ENCODE results near the gene TEX29.

TEX29 gene

DNA sequence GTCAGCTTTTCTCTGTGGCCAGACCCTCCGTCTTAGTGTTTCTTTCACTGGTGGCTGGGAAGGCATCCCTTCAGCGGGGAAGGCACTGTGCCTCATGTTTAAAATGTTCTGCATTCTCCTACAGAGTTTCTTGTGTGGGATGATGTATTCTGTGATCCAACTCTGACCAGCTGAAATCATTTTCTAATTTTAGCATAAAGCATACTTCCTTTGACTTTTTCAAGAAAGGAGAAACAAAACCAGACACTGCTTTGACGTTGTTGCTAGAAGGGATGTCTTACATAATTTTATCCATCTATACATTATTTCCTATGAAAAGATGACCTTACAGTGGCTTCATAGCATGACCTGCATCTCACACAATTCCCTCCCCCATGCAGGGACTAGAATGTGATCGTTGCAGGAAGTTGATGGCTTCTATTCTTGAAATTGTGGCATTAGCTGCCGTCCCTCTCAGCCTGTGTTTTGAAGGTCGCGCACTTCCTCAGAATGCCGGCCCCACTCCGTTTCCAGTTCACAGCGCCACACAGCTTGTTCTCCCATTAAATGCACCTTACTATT, 38.6 kb upstream of the TEX29 start:
- Histone ChIP-seq H2AFZ (ENCODE audit: low read length) (no peak overlapping the region), H3K9me3 (replicated peaks; ENCODE audit: insufficient read depth, low read length) (no peaks in the 10 kb centered on the region), H3K36me3 (replicated peaks; ENCODE audit: insufficient read depth, low read length) (no peaks in the 10 kb centered on the region; the same call in 1 of the 2 replicates), H3F3A (ENCODE audit: insufficient read depth, low read length) (no peaks in the 10 kb centered on the region), H3K4me2 (ENCODE audit: low read depth, low read length) (no peak overlapping the region), H3K9me2 (replicated peaks; ENCODE audit: insufficient read depth, low read length) (no peaks in the 10 kb centered on the region), H3K9ac (ENCODE audit: low read length) (no peak overlapping the region), H3K27ac (ENCODE audit: low read length) (no peak overlapping the region), H3K79me2 (ENCODE audit: low read length) (no peaks in the 10 kb centered on the region), H4K20me1 (ENCODE audit: insufficient read depth, low read length) (no peaks in the 10 kb centered on the region), H3K4me1 (ENCODE audit: low read length) (no peaks in the 10 kb centered on the region), H3K27me3 (replicated peaks; ENCODE audit: insufficient read depth, low read length) (no peaks in the 10 kb centered on the region), H3K4me3 (ENCODE audit: low read length) (no peak overlapping the region)
- no peak for TF ChIP-seq EZH2 (optimal IDR thresholded peaks at IDR 0.05; ENCODE audit: low read depth, low read length)
- TF ChIP-seq CTCF (IDR thresholded peaks at IDR 0.05; ENCODE audit: low read length) = no peak
- TF ChIP-seq EZH2phosphoT487 (IDR thresholded peaks at IDR 0.05; ENCODE audit: low read length) = no peak
- no peak for DNase-seq

DNA sequence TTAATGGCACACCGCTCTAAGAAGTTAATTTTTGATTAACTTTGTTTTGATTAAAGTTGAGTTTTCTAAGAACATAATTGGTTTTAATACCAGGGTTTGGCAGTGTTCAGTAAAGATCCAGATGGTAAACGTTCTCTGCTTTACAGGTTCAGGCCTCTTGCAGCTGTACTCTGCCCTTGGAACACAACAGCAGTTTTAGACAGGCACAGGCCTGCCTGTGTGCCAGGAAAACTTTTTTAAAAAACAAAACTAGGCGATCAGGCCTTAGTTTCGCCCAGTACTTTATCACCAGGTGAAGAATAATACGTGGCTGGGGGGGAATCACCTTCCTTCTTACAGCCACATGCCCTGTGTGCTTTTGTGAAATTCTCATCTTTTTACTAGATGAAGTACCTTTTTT, 38.0 kb upstream of the TEX29 start:
- Histone ChIP-seq H3K9me2 (replicated peaks; ENCODE audit: insufficient read depth, low read length) (no peaks in the 10 kb centered on the region), H3K27ac (ENCODE audit: low read length) (no peak overlapping the region), H4K20me1 (ENCODE audit: insufficient read depth, low read length) (no peaks in the 10 kb centered on the region), H3F3A (ENCODE audit: insufficient read depth, low read length) (no peaks in the 10 kb centered on the region), H3K79me2 (ENCODE audit: low read length) (no peaks in the 10 kb centered on the region), H3K36me3 (replicated peaks; ENCODE audit: insufficient read depth, low read length) (no peaks in the 10 kb centered on the region; the same call in 1 of the 2 replicates), H3K4me3 (ENCODE audit: low read length) (no peak overlapping the region), H2AFZ (ENCODE audit: low read length) (no peak overlapping the region), H3K9ac (ENCODE audit: low read length) (no peak overlapping the region), H3K4me1 (ENCODE audit: low read length) (no peaks in the 10 kb centered on the region), H3K27me3 (replicated peaks; ENCODE audit: insufficient read depth, low read length) (no peaks in the 10 kb centered on the region), H3K4me2 (ENCODE audit: low read depth, low read length) (no peak overlapping the region), H3K9me3 (replicated peaks; ENCODE audit: insufficient read depth, low read length) (no peaks in the 10 kb centered on the region)
- TF ChIP-seq CTCF (IDR thresholded peaks at IDR 0.05; ENCODE audit: low read length) (no peak), EZH2phosphoT487 (IDR thresholded peaks at IDR 0.05; ENCODE audit: low read length) (no peak), EZH2 (optimal IDR thresholded peaks at IDR 0.05; ENCODE audit: low read depth, low read length) (no peak)
- DNase-seq = no peak

DNA sequence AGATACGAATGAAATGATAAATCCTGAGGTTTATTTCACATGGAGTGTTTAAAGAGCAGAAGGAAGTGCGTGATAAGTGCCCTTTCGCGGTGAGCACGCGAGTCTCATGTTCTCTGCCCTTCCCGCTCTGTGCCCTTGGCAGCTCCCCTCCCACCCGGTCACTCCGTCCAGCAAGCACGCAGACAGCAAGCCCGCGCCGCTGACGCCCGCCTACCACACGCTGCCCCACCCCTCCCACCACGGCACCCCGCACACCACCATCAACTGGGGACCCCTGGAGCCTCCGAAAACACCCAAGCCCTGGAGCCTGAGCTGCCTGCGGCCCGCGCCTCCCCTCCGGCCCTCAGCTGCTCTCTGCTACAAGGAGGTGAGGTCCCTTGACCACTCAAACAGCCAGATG, 37.4 kb upstream of the TEX29 start:
- Histone ChIP-seq H3K4me3 (ENCODE audit: low read length) (no peak overlapping the region), H3K4me1 (ENCODE audit: low read length) (no peaks in the 10 kb centered on the region), H3K27me3 (replicated peaks; ENCODE audit: insufficient read depth, low read length) (no peaks in the 10 kb centered on the region), H3K27ac (ENCODE audit: low read length) (no peak overlapping the region), H3K9me3 (replicated peaks; ENCODE audit: insufficient read depth, low read length) (no peaks in the 10 kb centered on the region), H4K20me1 (ENCODE audit: insufficient read depth, low read length) (no peaks in the 10 kb centered on the region), H3F3A (ENCODE audit: insufficient read depth, low read length) (no peaks in the 10 kb centered on the region), H3K79me2 (ENCODE audit: low read length) (no peaks in the 10 kb centered on the region), H3K9me2 (replicated peaks; ENCODE audit: insufficient read depth, low read length) (no peaks in the 10 kb centered on the region), H3K4me2 (ENCODE audit: low read depth, low read length) (no peak overlapping the region), H3K9ac (ENCODE audit: low read length) (no peak overlapping the region), H2AFZ (ENCODE audit: low read length) (no peak overlapping the region), H3K36me3 (replicated peaks; ENCODE audit: insufficient read depth, low read length) (no peaks in the 10 kb centered on the region; the same call in 1 of the 2 replicates)
- no peak for DNase-seq
- no peak for TF ChIP-seq CTCF (IDR thresholded peaks at IDR 0.05; ENCODE audit: low read length)
- TF ChIP-seq EZH2phosphoT487 (IDR thresholded peaks at IDR 0.05; ENCODE audit: low read length) = no peak
- no peak for TF ChIP-seq EZH2 (optimal IDR thresholded peaks at IDR 0.05; ENCODE audit: low read depth, low read length)

All from MM.1S (cell line).